ENCODE data around the gene PLXNA2. TPM values are rescaled to one million over a fixed set of nuclear protein-coding genes. Genes with fewer than 3 reads are reported as not detected.

The PLXNA2 gene
- polyA plus RNA-seq, 2 of the 4 experiments (the other 2 are of a cell fraction), result 0.36 to 0.87 TPM

- TF ChIP-seq TFCP2L1 (CRISPR knock-in tag; IDR thresholded peaks at IDR 0.05) (no peak), RNF2 (IDR thresholded peaks at IDR 0.05; ENCODE audit: borderline replicate concordance, low read depth) (no peak), PBX3 (IDR thresholded peaks at IDR 0.05) (no peak), GATA3 (IDR thresholded peaks at IDR 0.05; ENCODE audit: borderline replicate concordance) (no peak), ZFP36 (IDR thresholded peaks at IDR 0.05; ENCODE audit: borderline replicate concordance, partially characterized antibody) (no peak), EHMT2 (IDR thresholded peaks at IDR 0.05; ENCODE audit: low read depth) (no peak)
Observed at GRCh38 chr1:208209896-208210589, 34.1 kb downstream of the PLXNA2 start (continued).

GRCh38 chr1:208209286-208209685 lies 34.9 kb downstream of the PLXNA2 start:
- no peak overlapping the region for H3K27ac ChIP-seq
- FAIRE-seq, result no peak

GRCh38 chr1:208208132-208208487 lies 36.1 kb downstream of the PLXNA2 start:
- no peak overlapping the region for H3K27ac ChIP-seq
- DNase-seq (ENCODE audit: low read depth in 1 of 2, low spot score in 1 of 2) (no peak), ATAC-seq (no peak), FAIRE-seq (no peak)
- CTCF ChIA-PET, result interaction anchor here (1.8 to 7.4 kb wide), 2 partner anchors 8 to 32 kb away, joined by 10 to 65 read pairs; no protein-coding TSS in a partner anchor
- H3K4me1 ChIP-seq, result peaks cover 18% of the 10 kb centered on the region
- no peak overlapping the region for H3K4me2 ChIP-seq
- POLR2A ChIA-PET, result no interaction called here
- no peaks in the 10 kb centered on the region for H3K9me3 ChIP-seq
- H3K4me3 ChIP-seq, result no peak overlapping the region
- TF ChIP-seq PBX3 (IDR thresholded peaks at IDR 0.05) (no peak), MAZ (IDR thresholded peaks at IDR 0.05; ENCODE audit: borderline replicate concordance, low read depth, low read length) (no peak), HEYL (CRISPR knock-in tag; IDR thresholded peaks at IDR 0.05) (no peak), CHD2 (IDR thresholded peaks at IDR 0.05; ENCODE audit: low read length, partially characterized antibody) (no peak), FOSB (CRISPR knock-in tag; IDR thresholded peaks at IDR 0.05) (no peak)

More at GRCh38 chr1:208209286-208209685, 34.9 kb downstream of the PLXNA2 start:
- ChIA-PET POLR2A (no interaction called here), CTCF (interaction anchor here (0.9 to 1.3 kb wide), 3 partner anchors 24 to 187 kb away, joined by 3 to 4 read pairs (median 3); no protein-coding TSS in a partner anchor)
- Histone ChIP-seq H3K4me1 (peaks cover 7% of the 10 kb centered on the region), H3K4me2 (no peak overlapping the region), H3K9me3 (no peaks in the 10 kb centered on the region), H3K4me3 (no peak overlapping the region)
- TF ChIP-seq HES2 (IDR thresholded peaks at IDR 0.05) (no peak), POLR2A (IDR thresholded peaks at IDR 0.05; ENCODE audit: low read length) (no peak), ATOH8 (CRISPR knock-in tag; IDR thresholded peaks at IDR 0.05; ENCODE audit: low read depth) (no peak), CHD4 (IDR thresholded peaks at IDR 0.05; ENCODE audit: borderline replicate concordance) (no peak), RARB (CRISPR knock-in tag; IDR thresholded peaks at IDR 0.05) (no peak), TFCP2L1 (CRISPR knock-in tag; IDR thresholded peaks at IDR 0.05) (no peak), CHD2 (IDR thresholded peaks at IDR 0.05; ENCODE audit: low read length, partially characterized antibody) (no peak), PBX3 (IDR thresholded peaks at IDR 0.05) (no peak), ESRRA (IDR thresholded peaks at IDR 0.05; ENCODE audit: borderline replicate concordance, low read length) (no peak), ELK1 (IDR thresholded peaks at IDR 0.05; ENCODE audit: low read depth, low read length) (no peak), KDM5A (IDR thresholded peaks at IDR 0.05) (no peak), RFX5 (IDR thresholded peaks at IDR 0.05) (no peak), JUN (IDR thresholded peaks at IDR 0.05) (no peak)
- no peak for DNase-seq (ENCODE audit: low read depth in 1 of 2, low spot score in 1 of 2)
- no peak for ATAC-seq
- WGBS (ENCODE audit: missing lambda C conversion rate), result 94% methylated on average over 3 of the region's 3 CpGs
